ENCODE results near the gene RAI1.

- TF ChIP-seq REST (IDR thresholded peaks at IDR 0.05; ENCODE audit: unreplicated experiment) (no peak), EZH2 (IDR thresholded peaks at IDR 0.05; ENCODE audit: low read depth, unreplicated experiment) (no peak), CTCF (conservative IDR thresholded peaks at IDR 0.05; ENCODE audit: low read depth in 2 of 2) (no peak), POLR2AphosphoS5 (IDR thresholded peaks at IDR 0.05; ENCODE audit: low read depth) (no peak), CREB1 (CRISPR knock-in tag; IDR thresholded peaks at IDR 0.05; ENCODE audit: low read depth) (no peak), ZNF114 (CRISPR knock-in tag; IDR thresholded peaks at IDR 0.05) (no peak), EZH2phosphoT487 (IDR thresholded peaks at IDR 0.05; ENCODE audit: unreplicated experiment) (no peak), STAT1 (IDR thresholded peaks at IDR 0.05; ENCODE audit: unreplicated experiment) (no peak), ETS1 (IDR thresholded peaks at IDR 0.05) (no peak), ZNF462 (CRISPR knock-in tag; IDR thresholded peaks at IDR 0.05) (no peak), JUNB (IDR thresholded peaks at IDR 0.05; ENCODE audit: unreplicated experiment) (no peak), ZNF331 (CRISPR knock-in tag; IDR thresholded peaks at IDR 0.05; ENCODE audit: low read depth) (no peak), NANOG (IDR thresholded peaks at IDR 0.05; ENCODE audit: borderline replicate concordance) (no peak)
Observed at GRCh38 chr17:17714879-17715278, 33.6 kb downstream of the RAI1 start.

Data from GM23338 (cell line).